Epithelial cell of proximal tubule (primary cell): ENCODE data around the gene RNF123. TPM values are rescaled to one million over a fixed set of nuclear protein-coding genes. Genes with fewer than 3 reads are reported as not detected.
A peak's percentile ranks its signal among the peaks of the same experiment; 100 is the strongest.
"Not testable (repeated sequence)": the region's sequence is repeated elsewhere in the genome, so short reads cannot be mapped to it uniquely, and the experiment has no call there.

Experiments
- DNase-seq: peaks from one replicate; pipeline ENCODE4 v3.0.0-alpha.2; 2011; ENCODE audit warnings: low read depth
- H3K4me3 ChIP-seq: 2 replicates; pipeline ENCODE4 v1.5.1; 2011; ENCODE audit warnings: low read depth, mild to moderate bottlenecking, low read length
- total RNA-seq: library from RNA; depleted of rRNA; stranded (reverse); fragments of >200 nt; gene quantifications from 2 replicates; pipeline ENCODE4 v1.2.3, GENCODE V29; 2015
- TF ChIP-seq, protein P1 (sequence below): conservative IDR thresholded peaks from 2 replicates; pipeline ENCODE4 v1.5.1; 2012; ENCODE audit warnings: low read depth, mild to moderate bottlenecking, low read length

The RNF123 gene
- total RNA-seq, 1 donor from 2014 or later = 18.0 TPM

DNA sequence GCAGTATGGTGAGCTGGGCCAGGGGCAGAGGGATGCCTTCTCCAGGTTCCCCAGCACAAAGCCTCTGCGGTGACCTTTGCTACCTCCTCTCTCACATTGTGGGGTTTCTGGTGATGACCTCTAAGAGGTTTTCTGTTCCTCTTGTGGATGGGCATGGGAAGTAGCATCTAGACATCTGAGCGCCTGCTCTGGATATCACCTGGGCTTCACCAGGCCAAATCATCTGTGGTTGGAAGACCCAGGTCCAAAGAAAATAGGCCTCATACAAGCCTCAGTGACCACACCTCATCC is 8.2 kb upstream of the RNF123 start:
- DNase-seq = no peak
- H3K4me3 ChIP-seq = no peak overlapping the region
- TF ChIP-seq, protein P1, sequence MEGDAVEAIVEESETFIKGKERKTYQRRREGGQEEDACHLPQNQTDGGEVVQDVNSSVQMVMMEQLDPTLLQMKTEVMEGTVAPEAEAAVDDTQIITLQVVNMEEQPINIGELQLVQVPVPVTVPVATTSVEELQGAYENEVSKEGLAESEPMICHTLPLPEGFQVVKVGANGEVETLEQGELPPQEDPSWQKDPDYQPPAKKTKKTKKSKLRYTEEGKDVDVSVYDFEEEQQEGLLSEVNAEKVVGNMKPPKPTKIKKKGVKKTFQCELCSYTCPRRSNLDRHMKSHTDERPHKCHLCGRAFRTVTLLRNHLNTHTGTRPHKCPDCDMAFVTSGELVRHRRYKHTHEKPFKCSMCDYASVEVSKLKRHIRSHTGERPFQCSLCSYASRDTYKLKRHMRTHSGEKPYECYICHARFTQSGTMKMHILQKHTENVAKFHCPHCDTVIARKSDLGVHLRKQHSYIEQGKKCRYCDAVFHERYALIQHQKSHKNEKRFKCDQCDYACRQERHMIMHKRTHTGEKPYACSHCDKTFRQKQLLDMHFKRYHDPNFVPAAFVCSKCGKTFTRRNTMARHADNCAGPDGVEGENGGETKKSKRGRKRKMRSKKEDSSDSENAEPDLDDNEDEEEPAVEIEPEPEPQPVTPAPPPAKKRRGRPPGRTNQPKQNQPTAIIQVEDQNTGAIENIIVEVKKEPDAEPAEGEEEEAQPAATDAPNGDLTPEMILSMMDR = no peak

DNA sequence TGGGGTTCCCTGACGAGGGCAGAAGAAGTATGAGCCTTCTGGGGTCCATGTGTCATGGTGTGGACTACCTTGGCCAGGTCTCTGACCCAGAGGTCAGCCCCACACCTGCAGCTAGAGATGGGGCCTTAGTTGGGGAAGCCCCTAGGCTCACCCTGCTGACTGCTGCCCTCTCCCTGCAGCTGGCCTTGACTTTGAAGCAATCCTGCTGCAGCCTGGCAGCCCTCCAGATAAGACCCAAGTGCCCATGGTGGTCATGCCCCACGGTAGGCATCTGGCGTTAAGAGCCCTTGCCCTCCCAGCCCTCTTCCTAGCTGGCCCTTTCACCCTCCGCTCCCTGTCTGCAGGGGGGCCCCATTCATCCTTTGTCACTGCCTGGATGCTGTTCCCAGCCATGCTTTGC is 7.8 kb upstream of the RNF123 start:
- TF ChIP-seq, protein P1 = no peak
- no peak for DNase-seq
- no peak overlapping the region for H3K4me3 ChIP-seq

DNA sequence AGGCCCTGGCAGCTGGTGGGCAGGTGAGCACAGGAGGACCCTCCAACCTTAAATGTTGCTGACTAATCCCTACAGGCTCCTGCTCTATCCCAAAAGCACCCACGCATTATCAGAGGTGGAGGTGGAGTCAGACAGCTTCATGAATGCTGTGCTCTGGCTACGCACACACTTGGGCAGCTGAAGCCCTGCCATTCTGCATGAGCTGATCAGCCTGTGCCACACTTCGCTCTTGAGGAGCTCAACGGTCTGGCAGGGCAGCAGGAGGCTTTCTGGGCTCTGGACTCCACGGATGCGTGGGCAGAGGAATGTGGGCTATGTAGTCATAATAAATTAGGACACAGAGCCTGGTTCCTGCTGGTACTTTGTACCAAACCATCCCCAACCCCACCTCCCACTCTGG is 6.2 kb upstream of the RNF123 start:
- TF ChIP-seq, protein P1 = no peak
- no peak for DNase-seq
- H3K4me3 ChIP-seq = no peak overlapping the region

DNA sequence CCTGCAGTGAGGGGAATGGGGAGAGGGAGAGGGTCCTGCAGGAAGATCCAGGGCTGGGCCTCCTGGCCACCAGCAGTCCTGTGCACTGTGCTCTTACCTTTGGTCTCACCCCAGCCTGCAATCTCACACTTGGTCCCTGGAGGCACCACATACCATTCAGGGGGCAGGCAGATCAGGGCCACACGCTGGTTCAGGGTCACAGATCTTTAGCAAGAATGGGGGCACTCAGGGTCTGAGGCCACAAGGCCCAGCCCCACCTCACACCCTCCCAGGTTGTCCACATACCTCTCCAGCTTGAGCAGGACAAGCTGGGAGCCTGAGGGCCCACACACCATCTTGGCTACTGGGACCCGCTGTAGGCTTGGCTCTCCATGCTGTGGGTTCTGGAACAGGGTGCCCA is 4.9 kb upstream of the RNF123 start:
- not testable (repeated sequence) for DNase-seq, H3K4me3 ChIP-seq

DNA sequence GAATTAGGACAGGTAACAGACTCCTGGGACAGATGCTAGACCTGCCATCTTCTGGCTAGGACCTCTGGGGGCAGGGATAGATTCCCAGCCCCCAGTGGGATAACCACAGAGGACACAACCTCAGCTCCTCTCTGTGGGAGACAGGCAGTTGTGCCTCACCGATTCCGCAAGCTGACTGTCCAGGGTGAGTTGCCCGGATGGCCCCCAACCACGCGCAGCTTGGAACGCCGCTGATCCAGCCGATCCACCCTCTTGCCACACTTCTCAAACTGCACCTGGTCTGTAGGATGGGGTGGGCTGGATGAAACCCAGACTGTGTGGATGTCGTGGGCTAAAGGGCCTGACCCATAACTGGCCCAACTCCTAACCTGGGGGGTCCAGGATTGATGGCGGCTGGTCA is 4.3 kb upstream of the RNF123 start:
- DNase-seq, H3K4me3 ChIP-seq: not testable (repeated sequence)

DNA sequence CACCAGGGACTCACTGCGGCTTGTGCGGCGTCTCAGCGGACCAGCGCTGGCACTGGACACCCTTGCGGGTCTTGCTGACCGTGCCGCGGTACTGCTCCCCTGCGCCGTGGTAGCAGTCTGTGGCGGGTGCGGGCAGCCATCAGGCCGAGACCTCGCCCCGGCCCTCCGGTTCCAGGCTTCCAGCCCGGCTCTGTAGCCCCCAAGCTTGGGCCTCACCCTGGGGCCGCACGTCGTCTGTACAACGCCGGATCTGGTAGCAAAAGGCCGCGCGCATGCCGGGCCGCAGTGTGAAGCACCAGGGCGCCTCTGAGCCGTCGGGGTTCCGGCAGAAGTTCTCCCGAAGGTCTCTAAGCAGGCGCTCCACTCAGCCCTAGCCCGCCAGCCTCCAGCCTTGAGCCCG is 3.5 kb upstream of the RNF123 start:
- H3K4me3 ChIP-seq, DNase-seq: not testable (repeated sequence)

DNA sequence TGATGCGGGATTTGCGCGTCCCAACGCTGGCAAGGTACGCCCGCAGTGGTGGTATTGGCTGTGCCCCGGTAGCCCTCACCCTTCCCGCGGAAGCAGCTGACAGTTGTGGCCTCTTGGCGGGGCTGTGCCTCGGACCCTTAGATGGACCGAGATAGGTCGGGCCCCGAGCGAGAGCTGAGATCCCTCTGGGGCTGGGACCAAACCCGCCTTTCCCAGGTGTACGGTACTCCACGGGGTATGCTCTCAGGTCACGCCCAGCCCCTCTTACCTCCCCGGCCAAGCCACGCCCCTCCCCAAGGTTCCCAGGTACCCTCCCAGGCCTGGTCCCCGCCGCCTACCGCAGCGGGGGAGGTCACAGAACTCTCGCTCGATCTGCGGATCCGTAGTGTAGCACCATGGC is 3.0 kb upstream of the RNF123 start:
- peak overlapping the region; percentile 45 for H3K4me3 ChIP-seq
- not testable (repeated sequence) for DNase-seq

DNA sequence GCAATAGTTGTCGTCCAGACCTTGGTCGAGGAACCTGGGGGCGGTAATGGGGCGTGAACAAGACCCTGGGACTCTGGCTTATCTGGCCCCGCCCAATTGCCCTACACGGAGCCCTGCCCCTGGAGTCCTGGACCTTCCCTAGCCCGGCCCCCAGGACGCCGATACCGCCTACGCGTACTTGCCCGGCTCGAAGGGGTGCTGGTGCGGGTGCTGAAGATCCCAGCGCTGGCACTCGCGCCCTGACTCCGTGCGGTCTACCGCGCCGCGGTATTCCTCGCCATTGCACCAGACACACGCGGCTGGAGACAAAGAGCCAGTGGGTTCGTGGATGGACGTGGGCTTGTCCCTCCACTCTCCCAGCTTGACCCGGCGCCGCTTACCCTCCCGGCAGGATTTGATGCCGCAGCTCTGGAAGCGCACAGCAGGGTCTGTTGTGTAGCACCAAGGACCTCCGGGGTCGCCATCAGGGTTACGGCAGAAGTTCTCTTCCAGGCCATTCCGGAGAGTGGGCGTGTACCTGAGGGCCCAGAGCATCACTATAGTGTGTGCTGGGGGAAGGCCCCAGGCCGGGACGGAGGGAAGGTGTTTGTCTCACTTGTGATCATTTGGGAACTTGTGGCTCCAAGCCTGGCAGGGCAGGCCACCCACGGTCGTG is 2.5 kb upstream of the RNF123 start:
- not testable (repeated sequence) for DNase-seq
- H3K4me3 ChIP-seq = peak overlapping the region; percentile 45

DNA sequence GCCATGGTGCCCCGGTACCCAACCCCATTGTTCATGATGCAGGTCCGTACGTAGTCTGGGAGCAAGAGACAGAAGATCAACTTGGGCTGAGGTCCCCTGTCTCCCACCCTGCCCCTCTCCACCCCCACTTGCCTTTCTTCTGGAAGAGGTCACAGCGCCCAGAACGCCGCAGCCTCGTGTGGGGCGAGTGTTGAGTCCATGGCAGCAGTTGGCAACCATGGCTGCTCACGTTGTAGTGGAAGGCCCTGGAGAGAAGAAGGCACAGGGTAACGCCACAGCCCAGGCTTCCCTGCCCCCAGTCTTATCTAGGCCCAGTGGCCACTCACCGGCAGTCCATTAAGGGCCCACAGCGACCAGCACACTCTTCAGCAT is 1.9 kb upstream of the RNF123 start:
- not testable (repeated sequence) for DNase-seq

DNA sequence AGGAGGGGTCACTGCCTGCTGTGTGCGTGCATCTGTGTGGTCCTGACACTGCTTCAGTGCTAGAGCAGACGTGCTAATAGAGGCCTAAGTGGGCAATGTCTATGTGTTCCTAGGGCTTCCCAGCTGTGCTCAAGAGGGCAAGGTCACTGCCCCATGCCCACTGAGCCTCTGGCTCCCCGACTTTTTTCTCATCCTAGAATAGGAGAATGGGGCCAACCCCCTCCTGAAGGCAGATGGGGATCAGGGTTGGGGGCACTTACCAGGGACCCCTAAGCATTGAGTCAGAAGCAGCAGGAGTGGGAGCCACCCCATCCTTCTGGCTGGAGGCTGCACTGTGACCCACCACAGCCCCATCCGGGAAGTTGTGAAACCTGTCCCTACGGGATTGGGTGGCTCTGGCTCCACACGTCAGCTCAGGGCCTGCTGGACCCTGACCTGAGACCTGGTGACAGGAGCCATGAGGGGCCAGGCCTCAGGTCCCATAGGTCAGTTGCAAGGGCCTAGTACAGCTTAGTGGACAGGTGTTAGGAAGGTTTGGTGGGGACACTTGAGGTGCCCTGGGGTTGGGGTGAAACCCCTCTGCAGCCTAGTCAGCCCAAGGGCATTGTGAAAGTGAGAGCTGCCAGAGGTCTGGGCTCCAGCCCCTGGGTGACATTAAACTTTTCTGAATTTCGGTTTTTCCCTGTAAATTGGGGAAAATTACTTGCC is 865 bp upstream of the RNF123 start:
- not testable (repeated sequence) for DNase-seq
- peak overlapping the region; percentile 96 for H3K4me3 ChIP-seq

More for the DNA sequence above, 1.9 kb upstream of the RNF123 start:
- H3K4me3 ChIP-seq = not testable (repeated sequence)

DNA sequence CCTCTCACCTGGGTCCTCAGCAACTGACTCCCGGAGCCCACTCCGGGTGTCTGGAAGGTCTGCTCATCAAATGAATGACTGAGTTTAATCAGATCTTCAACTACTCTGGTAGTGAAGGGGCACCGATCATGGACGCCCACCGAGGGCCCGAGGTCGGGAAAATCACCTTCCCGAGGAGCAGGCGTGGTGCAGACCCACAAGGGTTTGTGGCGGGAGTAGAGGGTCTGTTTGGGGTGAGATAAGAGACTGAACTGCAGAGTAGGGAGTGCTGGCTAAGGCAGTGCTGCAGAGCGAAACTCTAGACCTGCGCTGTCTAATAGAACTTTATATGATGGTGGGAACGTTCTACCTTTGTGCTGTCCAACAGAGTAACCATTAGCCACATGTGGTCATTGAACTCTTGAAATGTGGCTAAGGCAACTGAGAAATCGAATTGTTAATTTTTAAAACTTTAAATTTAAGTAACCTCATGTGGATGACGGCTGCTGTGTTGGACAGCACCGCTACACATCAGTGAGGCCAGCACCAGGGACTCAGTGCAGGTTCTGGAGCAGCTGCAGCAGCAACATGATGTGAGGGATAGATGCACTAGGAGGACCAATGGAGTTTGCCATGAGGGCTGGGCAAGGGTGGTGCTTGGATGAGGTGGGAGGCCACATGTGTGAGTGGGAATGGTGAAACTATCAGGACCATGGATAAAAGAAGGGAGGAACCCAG is 709 bp downstream of the RNF123 start:
- not testable (repeated sequence) for DNase-seq
- peak overlapping the region; percentile 96 for H3K4me3 ChIP-seq

DNA sequence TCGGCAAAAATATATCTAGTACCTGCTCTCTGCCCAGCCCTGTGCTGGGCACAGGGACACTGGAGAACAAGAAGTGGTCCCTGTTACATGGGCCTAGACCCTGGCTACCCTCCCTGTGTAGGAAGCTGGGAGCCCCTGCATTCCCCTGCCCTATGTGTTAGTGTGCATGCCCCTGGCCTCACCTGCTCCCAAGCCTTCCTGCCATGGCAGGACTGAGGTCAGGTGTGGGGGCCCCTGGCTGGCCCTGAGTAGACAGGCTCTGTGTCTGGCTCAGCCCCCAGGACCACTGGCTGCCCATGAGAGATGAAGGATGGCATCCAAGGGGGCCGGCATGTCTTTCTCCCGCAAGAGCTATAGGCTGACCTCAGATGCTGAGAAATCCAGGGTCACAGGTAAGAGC is 1.5 kb downstream of the RNF123 start:
- H3K4me3 ChIP-seq, DNase-seq: not testable (repeated sequence)

DNA sequence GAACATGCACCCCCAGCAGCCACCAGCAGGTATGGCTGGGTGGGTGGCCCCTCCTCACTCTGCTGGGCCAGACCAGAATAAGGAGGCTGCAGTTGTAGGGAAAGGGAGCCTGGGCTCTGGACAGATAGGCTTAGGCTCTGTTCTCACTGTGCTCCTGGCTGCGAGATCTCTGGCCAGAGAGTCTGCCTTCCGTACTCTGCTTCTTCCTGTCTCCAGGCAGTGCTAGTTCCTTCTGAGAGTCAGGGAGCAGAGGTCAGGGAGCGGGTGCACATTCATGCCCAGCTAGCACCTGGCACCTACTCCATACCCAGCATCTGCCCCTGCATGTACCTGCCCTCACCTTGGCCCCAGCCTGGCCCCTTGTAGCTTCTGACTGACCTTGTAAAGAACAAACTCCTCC is 2.1 kb downstream of the RNF123 start:
- DNase-seq, H3K4me3 ChIP-seq: not testable (repeated sequence)

DNA sequence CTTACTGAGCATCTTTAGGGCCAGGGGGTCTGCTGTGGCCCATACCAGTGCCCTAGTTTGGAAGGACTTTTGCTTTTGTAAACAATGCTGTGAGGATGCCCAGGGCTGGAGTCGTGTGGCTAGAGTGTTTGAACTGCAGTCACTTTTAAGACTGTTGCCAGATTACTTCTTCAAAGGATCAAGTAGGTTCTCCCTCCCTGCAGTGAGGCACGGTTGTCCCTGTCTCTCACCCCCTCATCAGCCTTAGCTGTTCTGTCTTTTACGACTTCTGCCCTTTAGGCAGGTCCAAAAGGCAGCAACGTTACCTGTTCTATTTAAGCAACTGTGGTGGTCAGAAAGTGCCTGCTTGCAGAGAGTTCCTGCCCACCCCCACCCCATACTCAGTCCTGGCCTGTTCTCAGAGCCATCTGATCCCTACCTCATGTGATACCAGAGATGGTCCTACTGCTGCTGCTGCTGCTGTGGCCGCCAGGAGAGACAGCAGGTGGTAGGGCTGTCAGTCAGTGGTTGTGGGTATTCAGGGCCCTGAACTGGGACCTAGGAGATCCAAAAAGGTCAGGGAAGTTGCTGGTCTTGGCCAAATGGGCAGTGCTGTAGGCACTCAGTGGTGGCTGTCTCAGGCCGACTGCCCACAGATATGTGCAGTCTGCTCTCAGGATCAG is 5.2 kb downstream of the RNF123 start:
- not testable (repeated sequence) for DNase-seq, H3K4me3 ChIP-seq

DNA sequence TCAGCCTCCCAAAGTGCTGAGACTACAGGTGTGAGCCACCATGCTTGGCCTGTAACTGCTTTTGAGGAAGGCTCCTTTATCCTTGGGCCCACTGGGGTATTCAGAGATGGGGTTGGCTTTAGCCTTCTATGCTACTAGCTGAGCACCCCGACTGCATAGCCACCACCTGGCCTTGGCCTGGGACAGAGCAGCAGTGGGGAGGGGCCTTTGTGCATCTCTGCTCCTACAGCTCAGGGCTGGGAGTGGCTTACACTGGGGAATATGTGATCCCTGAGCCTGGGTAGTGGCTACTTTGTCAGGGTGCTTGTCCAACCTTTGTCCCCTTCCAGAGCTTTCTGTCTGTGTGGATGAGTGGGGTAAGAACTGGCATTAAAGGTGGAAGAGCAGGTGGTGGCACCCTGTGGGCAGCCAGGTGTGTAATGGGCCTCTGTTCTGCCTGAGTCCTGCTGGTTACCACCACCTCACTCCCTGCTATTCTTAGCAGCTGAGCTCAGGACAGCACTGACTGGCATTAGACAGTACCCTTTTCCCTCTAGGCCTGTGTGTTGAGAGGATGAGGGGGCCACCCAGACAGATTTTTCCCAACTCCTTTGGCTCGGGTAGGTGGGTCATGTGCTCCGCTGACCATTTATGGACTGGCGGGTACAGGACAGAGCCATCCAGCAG is 6.1 kb downstream of the RNF123 start:
- not testable (repeated sequence) for H3K4me3 ChIP-seq, DNase-seq
